Measurements from ENCODE around the gene SLC25A14.

The SLC25A14 gene

DNA sequence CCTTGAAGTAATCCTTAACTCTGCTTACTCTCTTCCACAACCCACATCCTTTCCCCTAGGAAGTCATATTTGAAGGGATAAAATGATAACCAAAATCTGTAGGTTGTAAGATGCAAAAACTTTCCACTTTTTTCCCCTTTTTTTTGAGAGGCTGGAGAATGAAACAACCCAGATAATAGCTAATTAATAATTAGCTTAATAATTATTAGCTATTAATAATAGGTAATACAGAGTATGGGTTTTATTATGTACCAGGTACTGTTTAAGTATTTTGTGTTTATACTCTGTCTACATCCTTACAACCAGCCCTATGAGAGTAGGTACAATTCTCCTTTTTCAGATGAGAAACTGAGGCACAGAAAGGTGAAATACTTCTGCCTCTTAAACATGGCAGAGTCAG lies 36.4 kb downstream of the SLC25A14 start:
- DNase-seq (ENCODE audit: insufficient read length, low spot score) (no peak), FAIRE-seq (no peak)

DNA sequence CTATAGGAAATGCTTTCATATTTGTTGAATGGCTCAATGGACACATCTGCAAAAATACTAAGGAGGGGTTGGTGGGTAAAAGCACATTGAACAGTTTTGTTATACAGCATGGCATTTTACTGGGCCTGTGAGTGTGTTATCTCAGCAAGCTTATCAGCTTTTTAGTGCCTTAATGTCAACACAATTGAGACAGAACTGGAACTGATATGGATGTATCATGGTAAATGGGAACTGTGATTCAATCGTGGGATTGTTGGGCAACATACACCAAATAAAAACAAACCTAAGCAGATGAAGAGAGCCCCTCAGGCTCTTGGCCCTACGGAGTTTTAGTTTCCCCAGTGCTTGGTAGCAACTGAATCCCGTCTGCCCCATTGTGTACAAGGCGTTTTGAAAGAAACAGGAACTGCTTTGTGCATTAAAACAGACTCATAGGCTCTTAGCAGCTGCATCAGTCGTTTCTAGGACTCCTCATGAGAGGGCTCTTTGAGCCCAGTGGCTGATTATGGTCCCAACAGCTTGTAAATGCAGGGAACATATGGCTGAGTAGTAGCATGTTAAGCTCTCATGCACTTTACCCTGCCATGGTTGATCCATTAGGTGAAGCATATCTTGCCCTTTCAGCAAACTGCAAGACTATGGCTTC lies 38.4 kb downstream of the SLC25A14 start:
- no peak for DNase-seq (ENCODE audit: insufficient read length, low spot score)
- FAIRE-seq, result no peak

DNA sequence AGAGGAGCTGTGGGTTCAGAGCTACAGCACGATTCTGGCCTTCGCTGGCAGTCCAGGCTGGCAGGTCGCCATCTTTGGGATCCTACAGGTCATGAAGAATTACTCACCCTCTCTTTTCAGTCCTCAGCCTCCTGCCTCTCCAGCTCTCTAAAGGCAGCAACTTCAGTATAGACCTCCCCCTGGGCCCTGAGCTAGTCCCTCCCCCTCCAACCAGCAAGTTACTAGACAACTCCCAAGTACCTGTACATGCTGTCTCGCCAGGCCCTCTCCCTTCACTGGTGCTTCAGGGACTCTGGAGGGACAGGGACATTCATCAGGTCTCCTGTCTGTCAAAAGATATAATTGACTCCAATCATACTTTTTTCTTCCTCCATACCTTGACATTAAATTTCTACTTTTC lies 45.8 kb downstream of the SLC25A14 start, which contains the start of gene GPR119:
Gene GPR119, minus strand, starts transcription at position 155 of the 400 bp plus-strand sequence. CDS start 227 bp downstream, outside the sequence.
- FAIRE-seq (no peak), DNase-seq (ENCODE audit: insufficient read length, low spot score) (no peak)

DNA sequence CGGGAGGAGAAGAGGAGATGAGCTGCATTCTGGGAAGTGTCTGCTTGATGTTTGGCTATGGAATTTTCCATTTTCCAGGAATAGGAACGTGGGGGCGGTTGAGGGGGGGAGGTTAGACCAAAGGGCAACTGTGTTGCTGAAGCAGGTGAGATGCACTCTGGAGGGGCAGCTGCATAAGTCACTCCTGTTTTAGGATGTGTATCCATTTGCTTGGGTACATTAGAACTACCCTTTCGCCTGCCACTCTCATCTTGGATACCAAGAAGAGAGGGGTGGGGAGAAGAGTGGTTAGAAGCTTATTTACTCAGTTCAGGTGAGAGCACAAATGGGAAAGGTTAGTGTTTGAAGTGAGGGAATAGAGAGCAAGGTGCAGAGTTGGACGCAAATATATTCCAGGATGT lies 46.7 kb downstream of the SLC25A14 start:
- FAIRE-seq, result no peak

DNA sequence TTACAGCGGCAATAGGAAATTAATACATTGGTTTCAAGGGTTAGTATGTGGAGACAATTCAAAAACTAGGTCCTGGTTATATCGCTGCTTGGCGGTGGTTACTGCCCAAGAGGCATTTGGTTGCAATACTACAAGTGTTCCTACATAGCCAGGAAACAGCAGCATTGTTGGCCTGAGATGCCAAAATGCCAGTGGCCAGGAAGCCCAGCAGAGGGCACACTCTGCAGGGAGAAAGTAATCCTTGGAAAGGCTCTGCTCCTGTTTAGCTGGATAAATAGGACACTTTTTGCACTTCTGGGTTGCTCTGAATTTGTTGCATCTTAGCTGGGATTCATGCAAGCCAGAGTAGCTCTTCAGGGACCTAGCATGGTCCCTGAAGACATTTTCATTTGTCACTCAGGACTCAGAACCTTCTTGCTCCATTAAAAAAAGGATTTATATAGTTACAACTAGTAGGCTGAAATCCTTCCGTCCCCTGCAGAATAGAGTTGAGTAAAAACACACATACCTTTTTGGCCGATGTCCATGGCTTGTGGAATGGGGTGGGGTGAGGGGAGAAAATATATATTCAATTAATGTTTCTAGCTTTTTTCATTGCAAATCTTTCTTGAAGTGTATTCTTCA lies 53.8 kb downstream of the SLC25A14 start:
- peak; percentile 31 for FAIRE-seq
- DNase-seq (ENCODE audit: insufficient read length, low spot score), result no peak

More for the DNA sequence above, 46.7 kb downstream of the SLC25A14 start:
- no peak for DNase-seq (ENCODE audit: insufficient read length, low spot score)

DNA sequence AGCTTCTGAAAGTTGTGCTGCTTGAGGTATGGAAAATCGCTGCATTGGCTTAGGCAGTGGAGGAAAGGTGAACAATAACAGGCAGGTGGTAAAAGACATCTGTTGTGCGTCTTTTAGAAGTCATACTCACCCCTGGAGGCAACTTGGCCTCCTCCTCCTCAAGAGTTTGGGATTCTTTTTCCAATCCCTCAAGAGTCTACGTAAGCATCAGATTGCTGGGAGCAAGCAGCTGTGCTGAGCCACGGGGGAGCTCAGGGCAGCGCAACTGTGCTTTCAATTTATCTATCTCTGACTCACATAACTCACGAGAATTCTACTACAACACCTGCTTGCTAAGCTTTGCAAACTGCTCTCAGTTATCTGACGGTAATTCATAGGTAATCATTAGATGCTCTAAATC lies 55.6 kb downstream of the SLC25A14 start:
- DNase-seq (ENCODE audit: insufficient read length, low spot score) (no peak), FAIRE-seq (no peak)

DNA sequence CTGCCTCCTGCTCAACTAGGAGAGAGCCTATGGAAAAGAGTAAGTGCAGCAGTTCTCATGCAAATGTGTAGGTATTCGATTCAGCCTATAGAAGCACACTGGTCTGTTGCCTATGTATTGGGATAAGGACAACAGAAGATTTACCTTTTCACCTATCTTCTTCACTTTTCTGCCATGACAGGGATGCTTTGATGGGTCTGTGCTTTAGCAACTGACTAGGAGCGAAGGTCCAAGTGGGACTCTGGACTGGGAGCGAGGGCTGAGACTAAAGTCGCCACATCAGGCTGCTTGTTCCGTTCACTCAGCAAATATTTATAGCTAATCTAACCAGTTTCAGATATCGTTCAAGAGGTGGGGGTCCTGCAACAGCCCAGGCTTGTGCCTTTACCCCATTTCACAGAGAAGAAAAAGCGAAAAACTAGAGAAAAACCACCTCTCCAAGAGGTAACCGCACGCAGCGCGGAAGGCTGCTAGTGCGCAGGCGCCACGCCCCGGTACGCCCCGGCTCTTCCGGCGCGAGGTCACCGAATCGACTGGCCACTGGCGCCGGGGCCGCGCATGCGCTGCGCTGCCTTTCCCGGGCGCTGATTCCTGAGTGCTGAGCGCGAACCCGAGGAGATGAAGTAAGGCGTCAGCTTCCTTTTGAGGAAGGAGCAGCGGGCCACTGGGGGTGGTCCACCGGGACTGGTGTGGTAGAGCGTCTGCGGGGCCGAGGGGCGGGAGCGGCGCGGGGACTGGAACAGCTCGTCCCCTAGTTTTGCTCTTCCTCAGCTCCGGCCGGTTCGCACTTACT lies 61.9 kb downstream of the SLC25A14 start, which contains the start of gene RBMX2:
Gene RBMX2, plus strand, starts transcription at position 573 of the 793 bp plus-strand sequence. Its CDS starts 46 bp downstream, at position 619.
- peak; percentile 65 for DNase-seq (ENCODE audit: insufficient read length, low spot score)
- peak; percentile 96 for FAIRE-seq

DNA sequence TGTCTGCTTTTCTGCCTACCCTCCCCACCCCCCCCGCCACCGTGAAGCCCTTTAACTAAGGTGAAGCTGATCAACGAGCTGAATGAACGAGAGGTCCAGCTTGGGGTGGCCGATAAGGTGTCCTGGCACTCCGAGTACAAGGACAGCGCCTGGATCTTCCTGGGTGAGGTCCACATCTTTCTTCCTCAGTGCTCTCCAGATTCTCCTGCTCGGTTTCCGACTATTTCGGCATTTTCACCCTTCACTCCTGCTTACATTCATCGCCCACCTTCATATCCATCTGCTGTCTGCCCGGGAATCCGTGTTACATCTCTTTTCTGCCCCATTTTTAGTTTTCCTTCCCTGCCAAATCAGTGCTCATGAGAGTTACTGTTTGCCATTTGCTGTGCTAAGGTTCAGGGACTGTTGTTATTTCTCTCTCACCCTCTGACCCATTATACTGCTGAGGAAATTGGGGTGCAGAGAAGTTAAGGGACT lies 62.5 kb downstream of the SLC25A14 start:
- FAIRE-seq, result peak; percentile 82
- no peak for DNase-seq (ENCODE audit: insufficient read length, low spot score)

DNA sequence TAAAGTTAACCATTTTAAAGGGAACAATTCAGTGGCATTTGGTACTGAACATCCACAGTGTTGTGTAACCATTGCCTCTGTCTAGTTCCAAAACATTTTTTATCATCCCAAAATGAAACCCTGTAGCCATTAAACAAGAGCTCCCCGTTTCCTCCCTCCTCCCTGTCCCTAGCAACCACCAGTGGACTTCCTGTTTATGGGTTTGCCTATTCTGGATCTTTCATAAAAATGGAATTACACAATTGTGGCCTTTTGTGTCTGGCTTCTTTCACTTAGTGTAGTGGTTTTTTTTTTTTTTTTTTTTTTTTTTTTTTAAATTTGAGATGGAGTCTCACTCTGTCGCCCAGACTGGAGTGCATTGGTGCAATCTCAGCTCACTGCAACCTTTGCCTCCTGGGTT lies 73.7 kb downstream of the SLC25A14 start:
- DNase-seq (ENCODE audit: insufficient read length, low spot score) (no peak), FAIRE-seq (no peak)

DNA sequence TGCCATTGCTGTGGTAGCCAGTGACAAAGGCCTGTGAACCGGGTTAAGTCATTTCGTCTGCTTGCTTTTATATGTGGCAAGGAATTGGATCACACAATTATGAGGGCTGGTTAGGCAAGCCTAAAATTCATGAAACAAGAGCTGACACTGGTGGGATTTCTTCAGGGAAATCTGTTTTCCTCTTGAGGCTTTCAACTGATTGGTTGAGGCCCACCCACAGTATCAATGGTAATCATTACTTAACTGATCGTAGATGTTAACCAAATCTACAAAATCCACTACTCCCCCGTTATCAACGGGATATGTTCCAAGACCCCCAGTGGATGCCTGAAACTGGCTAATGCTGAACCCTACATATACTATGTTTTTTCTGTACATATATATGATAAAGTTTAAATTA lies 75.1 kb downstream of the SLC25A14 start:
- FAIRE-seq (no peak), DNase-seq (ENCODE audit: insufficient read length, low spot score) (no peak)

DNA sequence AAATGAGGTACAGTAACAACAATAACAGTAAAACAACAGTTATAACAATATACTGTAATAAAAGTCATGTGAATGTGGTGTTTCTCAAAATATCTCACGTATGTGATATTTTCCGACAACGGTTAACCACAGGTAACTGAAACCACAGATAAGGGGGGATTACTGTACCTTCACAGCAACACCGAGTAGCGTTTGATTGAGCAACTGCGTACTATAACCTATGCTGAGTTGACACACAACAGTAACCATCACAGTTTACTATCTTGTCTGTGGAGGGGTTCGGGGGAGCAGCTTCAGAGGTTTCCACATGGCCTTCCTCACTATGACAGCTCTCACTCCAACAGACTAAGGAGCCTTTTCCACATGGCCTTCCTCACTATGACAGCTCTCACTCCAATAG lies 75.5 kb downstream of the SLC25A14 start:
- DNase-seq (ENCODE audit: insufficient read length, low spot score) (no peak), FAIRE-seq (no peak)

DNA sequence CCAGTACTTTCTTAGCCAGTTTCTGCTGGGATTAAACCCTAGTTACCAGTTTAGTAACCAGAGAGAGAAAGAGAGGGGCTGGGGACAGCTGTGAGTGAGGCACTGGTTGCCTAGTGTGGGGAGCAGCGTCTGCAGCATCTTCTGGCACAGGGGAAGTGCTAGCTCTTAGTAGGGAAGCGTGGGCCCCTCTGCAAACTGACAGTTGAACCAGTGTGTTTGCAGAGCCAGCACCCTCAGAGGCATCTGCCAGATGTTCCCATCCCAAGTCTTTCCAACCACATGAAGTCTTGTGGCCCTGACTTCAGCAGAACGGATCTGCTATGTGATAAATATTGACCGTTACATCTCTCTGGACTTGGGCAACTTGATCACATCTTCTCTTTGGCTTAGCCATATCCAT lies 77.1 kb downstream of the SLC25A14 start:
- FAIRE-seq (no peak), DNase-seq (ENCODE audit: insufficient read length, low spot score) (no peak)

DNA sequence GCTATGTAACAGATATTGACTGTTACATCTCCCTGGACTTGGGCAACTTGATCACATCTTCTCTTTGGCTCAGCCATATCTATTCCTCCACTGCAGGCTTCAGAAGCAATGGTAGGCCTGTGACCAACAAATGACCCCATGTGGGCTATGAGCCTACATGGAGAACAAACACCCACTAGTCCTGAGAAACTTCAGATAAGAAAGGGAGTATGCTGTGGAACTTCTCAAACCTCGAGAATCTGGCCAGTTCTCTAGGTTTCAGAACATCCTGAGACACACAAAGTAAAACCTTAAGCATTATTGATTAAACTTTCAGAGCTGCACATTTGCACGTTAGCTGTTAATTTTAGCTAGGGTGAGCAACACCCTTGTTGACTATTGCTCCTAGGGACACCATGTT lies 78.3 kb downstream of the SLC25A14 start:
- no peak for DNase-seq (ENCODE audit: insufficient read length, low spot score)
- FAIRE-seq, result peak; percentile 88

DNA sequence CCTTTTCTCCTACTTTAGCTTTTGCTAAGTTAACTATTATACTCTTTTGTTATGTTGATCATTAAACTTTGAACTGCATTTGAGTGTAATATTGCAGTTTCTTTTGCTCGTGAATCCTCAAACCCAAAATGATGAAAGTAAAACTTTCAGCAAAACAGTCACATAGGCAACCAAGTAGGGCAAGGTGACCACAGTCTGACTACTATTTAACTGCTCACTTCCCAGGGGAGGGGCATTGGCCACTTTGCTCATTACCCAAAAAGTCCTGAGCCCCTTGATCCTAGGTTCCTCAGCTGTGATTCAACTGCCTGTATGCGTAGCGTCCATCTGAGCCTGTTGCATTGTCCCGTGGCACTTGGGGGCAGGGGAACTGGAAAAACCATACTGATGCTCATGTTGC lies 79.0 kb downstream of the SLC25A14 start:
- FAIRE-seq (peak; percentile 80), DNase-seq (ENCODE audit: insufficient read length, low spot score) (no peak)

DNA sequence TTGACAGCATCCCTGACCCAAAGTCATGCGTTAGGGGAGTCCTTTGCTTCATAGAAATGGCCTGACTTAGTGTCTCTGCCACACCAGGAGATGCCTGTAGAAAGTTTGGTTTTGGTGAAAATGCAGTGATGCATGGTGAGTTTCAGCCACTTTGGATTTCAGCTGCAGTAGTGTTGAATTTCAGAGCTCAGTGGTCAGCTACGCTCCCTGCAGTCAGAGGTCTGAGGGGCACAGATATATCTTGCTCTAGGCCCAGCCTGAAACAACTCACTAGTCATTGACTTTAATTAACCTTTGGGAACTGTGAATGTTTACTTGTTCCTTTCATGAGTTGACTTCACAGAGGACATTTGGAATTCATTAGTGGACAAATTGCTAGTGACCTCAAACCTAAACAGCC lies 79.5 kb downstream of the SLC25A14 start:
- FAIRE-seq, result peak; percentile 86
- DNase-seq (ENCODE audit: insufficient read length, low spot score), result no peak

Data from GM19239 (cell line).